Hypothalamus (tissue), 51 donors: ENCODE measurements around the gene ATCAY.
"Not testable (repeated sequence)": the region's sequence is repeated elsewhere in the genome, so short reads cannot be mapped to it uniquely, and the experiment has no call there.

Experiments used
- DNase-seq, 51 donors: peaks; one replicate each; lab custom pipeline; 2025; lab: John Stamatoyannopoulos, UW

Gene ATCAY

DNA sequence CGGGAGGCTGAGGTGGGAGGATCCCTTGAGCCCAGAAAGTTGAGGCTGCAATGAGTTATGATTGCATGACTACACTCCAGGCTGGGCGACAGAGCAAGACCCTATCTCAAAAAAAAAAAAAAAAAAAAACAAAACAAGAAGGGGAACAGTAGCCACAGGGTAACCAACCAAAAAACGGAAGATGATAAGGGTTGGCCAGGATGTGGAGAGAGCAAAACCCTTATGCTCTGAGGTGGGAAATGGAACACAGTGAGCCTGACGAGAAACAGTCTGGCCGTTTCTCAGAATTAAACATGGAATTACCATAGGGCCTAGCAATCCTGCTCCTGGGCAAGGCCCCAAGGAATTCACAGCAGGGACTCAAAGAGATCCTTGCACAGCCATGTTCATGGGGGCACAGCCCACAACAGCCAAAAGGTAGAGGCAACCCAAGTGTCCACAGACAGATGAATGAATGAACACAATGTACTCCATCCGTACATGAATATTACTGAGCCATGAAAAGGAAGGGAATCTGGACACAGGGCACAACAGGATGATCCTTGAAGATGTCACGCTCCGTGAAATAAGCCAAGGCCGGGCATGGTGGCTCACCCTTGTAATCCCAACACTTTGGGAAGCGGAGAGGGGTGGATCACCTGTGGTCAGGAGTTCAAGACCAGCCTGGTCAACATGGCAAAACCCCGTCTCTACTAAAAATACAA lies 63.7 kb downstream of the ATCAY start:
- DNase-seq: no peak

DNA sequence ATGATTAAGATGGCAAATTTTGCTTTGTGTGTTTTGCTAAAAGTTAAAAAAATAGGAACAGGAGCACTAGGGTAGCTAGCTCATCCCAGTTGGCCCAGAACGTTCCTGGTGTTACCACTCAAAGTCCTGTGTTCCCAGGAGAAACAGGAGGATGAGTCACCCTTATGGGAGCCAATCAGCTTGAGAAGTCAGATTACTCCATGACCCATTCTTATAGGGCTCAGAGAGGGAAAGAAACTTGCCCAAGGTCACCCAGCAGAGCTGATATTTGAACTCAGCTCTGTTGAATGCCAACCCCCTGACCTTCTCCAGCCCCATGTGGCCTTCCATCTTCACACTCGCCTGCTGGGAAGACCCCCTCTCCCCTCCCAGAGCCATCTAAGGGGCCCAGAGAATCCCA lies 65.4 kb downstream of the ATCAY start:
- no peak for DNase-seq

DNA sequence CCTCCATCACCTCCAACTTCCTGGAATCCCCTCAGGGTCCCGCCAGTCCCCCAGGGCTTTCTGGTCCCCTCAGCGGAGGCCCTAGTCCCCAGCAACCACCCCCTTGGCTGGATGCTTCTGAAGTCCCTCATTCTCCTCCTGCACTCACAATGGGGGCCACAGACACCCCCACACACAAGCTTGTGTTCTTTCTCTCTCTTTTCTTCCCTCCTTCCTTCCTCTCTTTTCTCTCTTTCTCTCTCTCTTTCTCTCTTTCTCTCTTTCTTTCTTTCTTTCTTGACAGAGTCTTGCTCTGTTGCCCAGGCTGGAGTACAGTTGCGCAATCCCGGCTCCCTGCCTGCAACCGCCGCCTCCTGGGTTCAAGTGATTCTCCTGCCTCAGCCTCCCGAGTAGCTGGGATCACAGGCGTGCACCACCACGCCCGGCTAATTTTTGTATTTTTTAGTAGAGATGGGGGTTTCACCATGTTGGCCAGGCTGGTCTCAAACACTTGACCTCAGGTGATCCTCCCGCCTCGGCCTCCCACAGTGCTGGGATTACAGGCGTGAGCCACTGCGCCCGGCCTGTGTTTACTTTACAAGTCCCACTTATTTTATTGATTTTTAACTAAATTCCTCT lies 66.9 kb downstream of the ATCAY start:
- not testable (repeated sequence) for DNase-seq

GRCh38 chr19:3949294-3949693 lies 68.8 kb downstream of the ATCAY start:
- no peak for DNase-seq

DNA sequence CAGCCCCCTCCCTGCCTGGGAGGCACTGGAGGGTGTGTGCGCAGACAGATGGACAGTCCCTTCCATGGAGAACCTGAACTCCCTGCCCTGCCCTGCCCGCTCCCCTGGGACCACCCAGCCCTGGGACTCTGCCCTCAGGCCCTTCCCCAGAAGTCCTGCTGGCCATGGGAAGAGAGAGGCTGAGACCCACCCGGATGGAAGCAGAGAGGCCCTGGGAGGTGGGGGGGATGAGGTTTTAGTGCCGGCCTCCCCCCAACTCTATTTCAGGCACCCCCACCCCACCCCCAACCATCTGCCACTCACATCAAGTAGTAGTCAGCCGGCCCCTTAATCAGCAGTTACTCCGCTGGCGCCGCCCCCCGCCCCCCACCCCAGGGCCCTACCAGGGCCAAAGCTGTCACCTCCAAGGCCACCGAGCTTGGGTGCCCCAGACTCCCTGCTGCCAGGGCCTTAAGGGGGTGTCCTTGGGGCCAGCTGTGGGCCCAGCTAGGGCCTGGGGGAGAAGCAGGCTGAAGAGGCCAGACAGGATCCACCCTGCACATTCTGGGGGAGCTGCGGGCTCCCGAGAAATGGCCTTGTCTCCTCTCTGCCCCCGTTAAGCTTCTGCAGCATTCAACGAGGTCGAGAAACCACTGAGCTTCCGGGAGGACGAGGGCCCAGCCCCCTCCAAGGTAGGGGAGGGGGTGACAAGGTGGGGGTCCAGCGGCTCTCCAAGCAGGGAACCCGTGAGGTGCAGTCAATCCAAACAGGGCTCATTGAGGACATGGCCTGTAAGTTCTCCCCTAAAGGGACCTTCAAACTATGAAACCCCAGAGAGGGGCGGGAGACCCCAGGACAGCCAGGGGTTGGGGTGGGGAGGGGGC lies 69.7 kb downstream of the ATCAY start:
- DNase-seq: no peak

DNA sequence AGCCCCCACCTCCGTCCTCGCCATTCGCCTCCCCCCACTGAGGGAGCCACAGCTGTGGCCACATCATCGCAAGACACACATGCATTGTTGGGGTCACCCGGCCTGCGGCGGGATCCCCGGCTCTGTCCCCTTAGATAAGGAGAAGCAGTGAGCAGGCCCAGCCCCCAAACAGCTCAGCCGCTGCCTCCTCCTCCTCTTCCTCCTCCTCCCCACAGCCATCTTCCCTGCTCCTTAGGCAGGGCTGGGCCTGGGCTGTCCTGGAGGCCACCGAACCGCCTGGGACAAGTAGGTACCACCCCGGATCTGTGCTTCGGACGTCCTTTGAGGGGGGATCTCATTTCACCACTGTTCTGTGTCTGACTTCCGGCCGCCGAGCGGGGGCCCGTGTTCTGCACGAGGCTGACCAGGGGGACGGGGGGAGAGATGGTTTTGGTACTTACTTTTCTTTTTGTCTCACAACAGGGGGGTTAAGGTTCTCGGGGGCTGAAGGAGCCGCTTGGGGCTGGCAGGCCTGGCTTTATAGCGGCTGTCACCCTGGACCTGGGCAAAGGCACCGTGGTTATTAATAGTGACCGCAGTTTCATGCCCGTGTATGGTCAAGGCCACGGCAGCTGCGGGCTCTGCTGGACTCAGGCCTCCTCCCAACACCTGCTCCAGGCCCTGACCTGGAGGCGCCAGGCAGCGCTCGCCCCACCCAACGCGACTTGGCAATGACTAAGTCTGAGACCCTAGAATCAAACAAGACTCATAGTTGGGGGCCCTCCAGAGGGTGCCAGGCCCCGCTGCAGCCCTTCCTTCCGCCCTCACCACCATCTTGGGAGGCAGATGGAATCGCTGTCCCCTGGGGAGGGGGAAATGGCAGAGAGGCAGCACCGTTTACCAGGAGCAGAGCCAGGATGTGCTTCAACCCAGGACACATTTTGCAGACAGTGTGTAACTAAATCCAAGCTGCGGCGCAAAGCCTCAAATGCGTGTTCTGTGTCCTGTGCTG lies 70.7 kb downstream of the ATCAY start:
- no peak for DNase-seq

DNA sequence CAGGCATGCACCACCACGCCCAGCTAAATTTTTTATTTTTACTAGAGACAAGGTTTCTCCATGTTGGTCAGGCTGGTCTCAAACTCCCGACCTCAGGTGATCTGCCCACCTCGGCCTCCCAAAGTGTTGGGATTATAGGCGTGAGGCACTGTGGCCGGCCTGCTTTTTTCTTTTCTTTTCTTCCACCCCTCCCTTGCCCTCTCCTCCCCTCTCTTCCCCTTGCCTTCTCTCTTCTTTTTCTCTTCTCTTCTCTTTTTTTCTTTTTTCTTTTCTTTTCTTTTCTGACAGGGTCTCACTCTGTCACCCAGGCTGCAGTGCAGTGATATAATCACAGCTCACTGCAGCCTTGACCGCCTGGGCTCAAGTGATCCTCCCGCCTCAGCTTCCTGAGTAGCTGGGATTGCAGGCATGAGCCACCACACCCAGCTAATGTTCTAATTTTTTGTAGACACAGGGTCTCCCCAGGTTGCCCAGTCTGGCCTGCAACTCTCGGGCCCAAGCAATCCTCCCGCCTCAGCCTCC lies 72.3 kb downstream of the ATCAY start:
- not testable (repeated sequence) for DNase-seq

DNA sequence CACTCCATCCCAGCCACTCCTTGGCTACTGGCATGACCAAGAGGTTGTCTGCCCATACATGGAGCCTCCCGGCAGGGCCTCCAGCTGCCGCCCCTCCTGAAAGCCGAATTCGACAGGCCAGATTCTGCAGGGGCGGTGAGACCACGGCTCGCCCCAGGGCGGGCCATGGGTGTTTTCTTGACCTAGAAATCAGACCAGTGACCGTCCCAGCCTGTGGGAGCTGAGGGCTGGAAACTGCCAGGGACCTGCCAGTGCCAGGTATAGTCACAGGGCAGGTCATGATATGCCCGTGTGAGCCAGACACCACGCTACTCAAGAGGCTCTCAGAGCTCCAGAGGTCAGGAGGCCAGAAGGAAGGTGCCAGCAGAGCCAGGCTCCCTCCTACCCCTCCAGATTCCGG lies 73.6 kb downstream of the ATCAY start:
- no peak for DNase-seq

DNA sequence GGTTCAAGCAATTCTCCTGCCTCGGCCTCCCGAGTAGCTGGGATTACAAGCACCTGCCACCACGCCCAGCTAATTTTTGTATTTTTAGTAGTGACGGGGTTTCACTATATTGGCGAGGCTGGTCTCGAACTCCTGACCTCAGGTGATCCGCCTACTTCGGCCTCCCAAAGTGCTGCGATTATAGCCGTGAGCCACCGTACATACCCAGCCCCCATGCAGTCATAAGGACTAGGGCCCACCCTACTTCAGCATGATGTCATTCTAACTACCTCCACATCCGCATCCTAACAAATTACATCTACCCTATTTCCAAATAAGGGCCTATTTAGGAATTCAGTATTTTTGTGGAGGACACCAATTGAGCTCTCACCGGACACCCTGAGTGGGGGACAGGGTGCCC lies 74.8 kb downstream of the ATCAY start:
- DNase-seq: not testable (repeated sequence)

- no peak for DNase-seq
These were observed 75.2 kb downstream of the ATCAY start for GRCh38 chr19:3955688-3956087.

GRCh38 chr19:3958836-3959765 lies 78.6 kb downstream of the ATCAY start:
- DNase-seq: no peak

GRCh38 chr19:3959766-3960131 lies 79.3 kb downstream of the ATCAY start:
- no peak for DNase-seq

DNA sequence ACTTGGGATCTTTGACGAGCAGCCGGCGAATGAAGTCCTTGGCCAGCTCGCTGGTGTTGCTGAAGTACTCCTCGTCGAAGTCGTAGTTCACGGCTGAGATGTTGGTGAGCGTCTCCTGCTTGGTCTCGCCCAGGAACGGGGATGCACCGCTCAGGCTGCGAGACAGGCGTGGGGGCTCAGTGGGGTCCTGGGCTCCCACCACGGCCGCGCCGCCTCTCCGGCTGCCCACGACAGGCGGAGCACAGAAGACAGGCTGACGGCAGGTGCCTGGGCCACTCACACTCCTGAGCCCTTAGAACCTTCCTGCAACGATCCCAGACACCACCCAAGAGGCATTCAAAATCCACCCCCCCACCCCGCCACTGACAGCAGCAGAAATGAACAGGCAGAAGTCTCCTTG lies 80.5 kb downstream of the ATCAY start:
- no peak for DNase-seq

DNA sequence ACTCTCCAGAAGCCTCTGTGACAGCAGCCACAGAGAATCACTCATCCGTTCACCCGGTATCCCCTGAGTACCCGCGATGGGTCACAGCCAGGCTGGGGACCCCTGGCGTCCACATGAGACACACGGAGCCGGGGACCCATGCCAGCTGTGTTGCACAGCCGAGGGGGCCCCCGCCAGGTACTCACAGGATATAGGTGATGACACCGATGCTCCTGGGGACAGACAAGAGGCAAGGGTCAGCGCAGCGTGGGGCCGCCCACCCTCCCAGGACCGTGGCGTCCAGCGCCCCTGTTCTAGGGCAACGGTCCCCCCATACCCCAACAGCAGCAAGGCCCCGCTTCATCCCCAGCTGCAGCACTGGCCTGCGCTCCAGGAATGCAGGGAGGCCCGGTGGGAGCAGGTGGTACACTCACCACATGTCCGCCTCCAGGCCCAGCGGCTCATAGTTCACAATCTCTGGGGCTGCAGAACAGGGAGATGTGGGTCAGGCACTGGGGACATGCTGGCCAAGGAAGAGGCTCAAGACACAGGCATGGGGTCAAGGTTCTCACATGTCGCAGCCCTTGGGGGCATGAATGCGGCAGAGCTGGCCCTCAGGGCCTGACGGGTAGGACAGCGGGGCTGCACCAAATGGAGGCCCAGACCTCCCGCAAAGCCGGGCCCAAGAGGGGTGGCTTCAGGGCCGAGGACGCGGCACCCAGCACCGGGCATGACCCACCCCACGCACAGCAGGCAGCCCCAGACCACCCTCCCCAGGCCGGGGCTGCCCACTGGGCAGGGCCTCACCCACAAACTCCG lies 83.2 kb downstream of the ATCAY start:
- DNase-seq: no peak

- DNase-seq: no peak
These were observed 84.0 kb downstream of the ATCAY start for GRCh38 chr19:3964256-3965194.

DNA sequence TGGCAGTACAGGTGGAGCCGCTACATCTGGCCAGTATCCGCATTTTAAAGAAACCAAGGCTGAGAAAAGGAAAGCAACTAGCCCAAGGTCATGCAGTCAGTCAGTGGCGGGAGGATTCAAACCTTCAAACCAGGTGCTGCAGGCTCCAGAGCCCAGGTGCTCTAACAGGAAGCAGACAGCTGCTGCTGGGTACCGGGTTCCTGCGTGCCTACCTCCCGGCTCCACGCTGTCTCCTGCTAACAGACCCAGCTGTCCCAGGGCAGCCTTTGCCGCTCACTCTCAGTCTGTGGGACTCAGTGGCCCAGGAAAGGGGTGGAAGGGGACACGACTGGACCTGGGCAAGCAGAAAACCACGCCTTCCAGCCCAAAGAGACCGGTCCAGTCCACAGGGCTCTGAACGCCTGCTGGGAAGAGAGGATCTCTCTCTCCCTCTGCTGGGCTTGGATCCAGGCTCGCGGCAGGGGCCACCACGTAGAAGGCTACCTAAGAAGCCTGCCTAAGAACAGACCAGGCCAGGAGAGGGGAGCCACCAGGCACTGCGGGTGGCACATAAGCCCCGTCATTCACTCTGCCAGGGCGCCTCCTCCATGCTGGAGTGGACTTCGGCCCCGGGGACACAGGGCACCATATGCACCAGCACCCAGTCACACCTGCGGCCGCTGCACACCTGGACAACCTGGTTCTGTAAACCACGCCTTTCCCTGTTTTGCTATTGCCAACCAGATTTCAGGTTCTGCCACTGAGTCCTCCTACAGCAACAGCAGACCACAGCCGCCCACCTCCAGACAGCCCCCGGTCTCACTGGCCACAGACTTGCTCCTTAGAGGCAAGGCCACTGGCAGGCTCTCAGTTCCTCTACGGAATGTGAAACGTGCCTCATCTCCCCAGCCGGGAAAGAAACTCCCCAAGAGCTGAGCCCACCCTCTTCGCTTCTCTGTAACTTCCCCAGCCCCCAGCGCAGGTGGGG lies 85.8 kb downstream of the ATCAY start:
- no peak for DNase-seq
